GM23338 (cell line): ENCODE measurements around the gene BROX. TPM values are rescaled to one million over a fixed set of nuclear protein-coding genes. Genes with fewer than 3 reads are reported as not detected.

Source experiments
- ATAC-seq: fragments of 200-7000 bp; cut with Tn5 transposase; 3 replicates; pipeline ENCODE4 v1.9.1; 2020
- DNase-seq: peaks from one replicate; pipeline ENCODE4 v3.0.0-alpha.2; 2015; ENCODE audit warnings: low spot score
- H2AFZ ChIP-seq: fragments of 200-600 bp; sonication (generic); 2 replicates; pipeline ENCODE4 v1.8.0; 2016; ENCODE audit warnings: antibody characterized with exemption, mild to moderate bottlenecking, moderate library complexity
- H3F3A ChIP-seq: fragments of 200-600 bp; sonication (generic); replicated peaks from 2 replicates; pipeline ENCODE4 v1.8.0; 2017; ENCODE audit warnings: antibody characterized with exemption, mixed run types, low read depth
- H3K27ac ChIP-seq: fragments of 200-600 bp; sonication (generic); 2 replicates; pipeline ENCODE4 v1.6.1; 2016; ENCODE audit warnings: low read depth
- H3K27me3 ChIP-seq: fragments of 200-600 bp; sonication (generic); 2 replicates; pipeline ENCODE4 v1.8.0; 2016; ENCODE audit warnings: mild to moderate bottlenecking, mixed run types, moderate library complexity; ENCODE audit not compliant: insufficient read depth
- H3K36me3 ChIP-seq: fragments of 200-600 bp; sonication (generic); 2 replicates; pipeline ENCODE4 v1.8.0; 2016; ENCODE audit warnings: mild to moderate bottlenecking; ENCODE audit not compliant: insufficient read depth
- H3K4me1 ChIP-seq: fragments of 200-600 bp; sonication (generic); 2 replicates; pipeline ENCODE4 v1.8.0; 2016; ENCODE audit warnings: mild to moderate bottlenecking, moderate library complexity; ENCODE audit not compliant: insufficient read depth
- H3K4me2 ChIP-seq: fragments of 200-600 bp; sonication (generic); 2 replicates; pipeline ENCODE4 v1.7.1; 2017; ENCODE audit warnings: mixed run types
- H3K4me3 ChIP-seq: fragments of 200-600 bp; sonication (generic); 2 replicates; pipeline ENCODE4 v1.6.1; 2016; ENCODE audit warnings: mixed run types
- H3K79me2 ChIP-seq: fragments of 200-600 bp; sonication (generic); replicated peaks from 2 replicates; pipeline ENCODE4 v1.8.0; 2017; ENCODE audit warnings: mild to moderate bottlenecking; ENCODE audit not compliant: insufficient read depth
- H3K9me2 ChIP-seq: fragments of 200-600 bp; sonication (generic); 2 replicates; pipeline ENCODE4 v1.8.0; 2017; ENCODE audit not compliant: insufficient read depth
- H4K20me1 ChIP-seq: fragments of 200-600 bp; sonication (generic); replicated peaks from 2 replicates; pipeline ENCODE4 v1.8.0; 2017; ENCODE audit warnings: mild to moderate bottlenecking; ENCODE audit not compliant: insufficient read depth
- H3K27ac Mint-ChIP-seq: 2 replicates; pipeline ENCODE4 v1.8.0; 2020; ENCODE audit warnings: inconsistent platforms, mild to moderate bottlenecking, moderate library complexity, mixed read lengths
- H3K27me3 Mint-ChIP-seq: 3 replicates; pipeline ENCODE4 v1.8.0; 2022; ENCODE audit warnings: low read depth, mild to moderate bottlenecking, moderate library complexity, mixed read lengths, inconsistent platforms; ENCODE audit not compliant: insufficient read depth, poor library complexity
- H3K36me3 Mint-ChIP-seq: 3 replicates; pipeline ENCODE4 v1.8.0; 2021; ENCODE audit warnings: low read depth, mild to moderate bottlenecking, inconsistent platforms, moderate library complexity, mixed read lengths
- H3K4me1 Mint-ChIP-seq: 3 replicates; pipeline ENCODE4 v1.8.0; 2020; ENCODE audit warnings: mild to moderate bottlenecking, inconsistent platforms, mixed read lengths
- H3K4me3 Mint-ChIP-seq: 3 replicates; pipeline ENCODE4 v1.8.0; 2021; ENCODE audit warnings: moderate library complexity, mild to moderate bottlenecking, inconsistent platforms, mixed read lengths
- H3K9me3 Mint-ChIP-seq: 3 replicates; pipeline ENCODE4 v1.8.0; 2020; ENCODE audit warnings: moderate library complexity, mild to moderate bottlenecking, inconsistent platforms, mixed read lengths
- CREB1 ChIP-seq: fragments of 250-450 bp; sonication (Bioruptor Pico); IDR thresholded peaks from 2 replicates; pipeline ENCODE4 v1.5.0; 2020; ENCODE audit warnings: low read depth, mild to moderate bottlenecking, moderate library complexity
- EZH2 ChIP-seq: fragments of 200-600 bp; sonication (generic); IDR thresholded peaks from one replicate; pipeline ENCODE4 v1.8.0; 2017; ENCODE audit warnings: antibody characterized with exemption, mild to moderate bottlenecking, low read depth; ENCODE audit not compliant: unreplicated experiment
- EZH2phosphoT487 ChIP-seq: fragments of 200-600 bp; sonication (generic); IDR thresholded peaks from one replicate; pipeline ENCODE4 v1.8.1; 2018; ENCODE audit warnings: antibody characterized with exemption; ENCODE audit not compliant: unreplicated experiment
- JUNB ChIP-seq: IDR thresholded peaks from one replicate; pipeline ENCODE4 v1.6.1; 2016; ENCODE audit warnings: antibody characterized with exemption; ENCODE audit not compliant: unreplicated experiment
- NANOG ChIP-seq: IDR thresholded peaks from 2 replicates; pipeline ENCODE4 v1.6.1; 2016; ENCODE audit warnings: antibody characterized with exemption, borderline replicate concordance
- POLR2AphosphoS5 ChIP-seq: IDR thresholded peaks from 2 replicates; pipeline ENCODE4 v1.6.1; 2016; ENCODE audit warnings: antibody characterized with exemption, low read depth
- STAT1 ChIP-seq: IDR thresholded peaks from one replicate; pipeline ENCODE4 v1.6.1; 2016; ENCODE audit warnings: antibody characterized with exemption; ENCODE audit not compliant: unreplicated experiment
- ZNF114 ChIP-seq: fragments of 250-450 bp; sonication (Bioruptor Pico); IDR thresholded peaks from 2 replicates; pipeline ENCODE4 v1.5.0; 2020; ENCODE audit warnings: mild to moderate bottlenecking, moderate library complexity
- ZNF331 ChIP-seq: fragments of 250-450 bp; sonication (Bioruptor Pico); IDR thresholded peaks from 2 replicates; pipeline ENCODE4 v1.5.0; 2020; ENCODE audit warnings: low read depth, mild to moderate bottlenecking, moderate library complexity
- polyA plus RNA-seq: library from polyadenylated mRNA; unstranded; fragments of >200 nt; fragmentation: Nextera tagmentation; extraction: Ambion mirVana; gene quantifications from 2 replicates; pipeline ENCODE4 v1.2.1, GENCODE V29; 2016
- total RNA-seq: library from RNA; depleted of rRNA; stranded (reverse); fragments of >200 nt; shearing (Covaris generic); gene quantifications from 2 replicates; pipeline ENCODE4 v1.2.3, GENCODE V29; 2014
- TF ChIP-seq, protein P1 (sequence below): IDR thresholded peaks from 2 replicates; pipeline ENCODE4 v1.6.1; 2016; ENCODE audit warnings: antibody characterized with exemption
- TF ChIP-seq, protein P2 (sequence below), 2 experiments: fragments of 200-600 bp in 1 of 2; sonication (generic) in 1 of 2; conservative IDR thresholded peaks; 2 replicates each; pipeline versions ENCODE4 v1.5.1 to v1.6.1; 2016 to 2017; ENCODE audit warnings: antibody characterized with exemption in 2 of 2, low read depth in 2 of 2, mild to moderate bottlenecking in 2 of 2, moderate library complexity in 1 of 2
- TF ChIP-seq, protein P3 (sequence below): fragments of 250-450 bp; sonication (Bioruptor Pico); IDR thresholded peaks from 2 replicates; pipeline ENCODE4 v1.5.0; 2020; ENCODE audit warnings: mild to moderate bottlenecking, moderate library complexity

BROX gene
- total and polyA plus RNA-seq, 2 experiments from 2014 or later, result 26.5 to 32.3 TPM

DNA sequence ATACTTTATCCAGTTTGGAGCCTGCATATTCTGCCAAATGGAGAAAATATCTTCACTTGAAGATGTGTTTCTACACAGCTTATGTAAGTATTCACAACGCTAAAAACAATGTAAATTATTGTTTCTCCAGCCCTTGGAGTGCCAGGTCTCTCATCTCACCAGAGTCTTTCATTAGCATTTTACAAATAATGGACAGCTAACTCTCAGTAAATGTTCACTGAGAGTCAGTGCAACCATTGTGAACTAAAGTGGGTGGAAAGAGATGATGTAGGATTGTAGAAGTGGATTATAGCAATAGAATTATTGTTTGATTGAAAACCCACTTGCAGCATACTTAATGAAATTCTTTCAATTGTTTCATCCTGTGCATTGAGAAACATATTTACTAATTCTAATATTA, 16.4 kb downstream of the BROX start:
- Histone ChIP-seq H3K9me2 (no peaks in the 10 kb centered on the region), H3K27me3 (no peaks in the 10 kb centered on the region), H3F3A (no peaks in the 10 kb centered on the region), H2AFZ (no peak overlapping the region), H3K36me3 (peaks cover 42% of the 10 kb centered on the region; the same call in 1 of the 2 replicates), H3K79me2 (no peaks in the 10 kb centered on the region), H3K27ac (no peak overlapping the region), H3K4me2 (no peak overlapping the region), H4K20me1 (no peaks in the 10 kb centered on the region; the same call in 1 of the 2 replicates), H3K4me1 (no peaks in the 10 kb centered on the region), H3K4me3 (no peak overlapping the region)
- no peak for DNase-seq
- no peak overlapping the region for H3K27ac Mint-ChIP-seq
- no peak overlapping the region for H3K4me3 Mint-ChIP-seq
- H3K27me3 Mint-ChIP-seq, result no peaks in the 10 kb centered on the region
- TF ChIP-seq, protein P1, sequence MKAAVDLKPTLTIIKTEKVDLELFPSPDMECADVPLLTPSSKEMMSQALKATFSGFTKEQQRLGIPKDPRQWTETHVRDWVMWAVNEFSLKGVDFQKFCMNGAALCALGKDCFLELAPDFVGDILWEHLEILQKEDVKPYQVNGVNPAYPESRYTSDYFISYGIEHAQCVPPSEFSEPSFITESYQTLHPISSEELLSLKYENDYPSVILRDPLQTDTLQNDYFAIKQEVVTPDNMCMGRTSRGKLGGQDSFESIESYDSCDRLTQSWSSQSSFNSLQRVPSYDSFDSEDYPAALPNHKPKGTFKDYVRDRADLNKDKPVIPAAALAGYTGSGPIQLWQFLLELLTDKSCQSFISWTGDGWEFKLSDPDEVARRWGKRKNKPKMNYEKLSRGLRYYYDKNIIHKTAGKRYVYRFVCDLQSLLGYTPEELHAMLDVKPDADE, result no peak
- TF ChIP-seq EZH2phosphoT487 (no peak), CREB1 (CRISPR knock-in tag) (no peak), EZH2 (no peak), ZNF114 (CRISPR knock-in tag) (no peak), JUNB (no peak), ZNF331 (CRISPR knock-in tag) (no peak), NANOG (no peak), POLR2AphosphoS5 (no peak), STAT1 (no peak)
- TF ChIP-seq, protein P2, sequence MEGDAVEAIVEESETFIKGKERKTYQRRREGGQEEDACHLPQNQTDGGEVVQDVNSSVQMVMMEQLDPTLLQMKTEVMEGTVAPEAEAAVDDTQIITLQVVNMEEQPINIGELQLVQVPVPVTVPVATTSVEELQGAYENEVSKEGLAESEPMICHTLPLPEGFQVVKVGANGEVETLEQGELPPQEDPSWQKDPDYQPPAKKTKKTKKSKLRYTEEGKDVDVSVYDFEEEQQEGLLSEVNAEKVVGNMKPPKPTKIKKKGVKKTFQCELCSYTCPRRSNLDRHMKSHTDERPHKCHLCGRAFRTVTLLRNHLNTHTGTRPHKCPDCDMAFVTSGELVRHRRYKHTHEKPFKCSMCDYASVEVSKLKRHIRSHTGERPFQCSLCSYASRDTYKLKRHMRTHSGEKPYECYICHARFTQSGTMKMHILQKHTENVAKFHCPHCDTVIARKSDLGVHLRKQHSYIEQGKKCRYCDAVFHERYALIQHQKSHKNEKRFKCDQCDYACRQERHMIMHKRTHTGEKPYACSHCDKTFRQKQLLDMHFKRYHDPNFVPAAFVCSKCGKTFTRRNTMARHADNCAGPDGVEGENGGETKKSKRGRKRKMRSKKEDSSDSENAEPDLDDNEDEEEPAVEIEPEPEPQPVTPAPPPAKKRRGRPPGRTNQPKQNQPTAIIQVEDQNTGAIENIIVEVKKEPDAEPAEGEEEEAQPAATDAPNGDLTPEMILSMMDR (conservative IDR thresholded peaks at IDR 0.05; ENCODE audit: low read depth in 2 of 2), result no peak
- TF ChIP-seq, protein P3, sequence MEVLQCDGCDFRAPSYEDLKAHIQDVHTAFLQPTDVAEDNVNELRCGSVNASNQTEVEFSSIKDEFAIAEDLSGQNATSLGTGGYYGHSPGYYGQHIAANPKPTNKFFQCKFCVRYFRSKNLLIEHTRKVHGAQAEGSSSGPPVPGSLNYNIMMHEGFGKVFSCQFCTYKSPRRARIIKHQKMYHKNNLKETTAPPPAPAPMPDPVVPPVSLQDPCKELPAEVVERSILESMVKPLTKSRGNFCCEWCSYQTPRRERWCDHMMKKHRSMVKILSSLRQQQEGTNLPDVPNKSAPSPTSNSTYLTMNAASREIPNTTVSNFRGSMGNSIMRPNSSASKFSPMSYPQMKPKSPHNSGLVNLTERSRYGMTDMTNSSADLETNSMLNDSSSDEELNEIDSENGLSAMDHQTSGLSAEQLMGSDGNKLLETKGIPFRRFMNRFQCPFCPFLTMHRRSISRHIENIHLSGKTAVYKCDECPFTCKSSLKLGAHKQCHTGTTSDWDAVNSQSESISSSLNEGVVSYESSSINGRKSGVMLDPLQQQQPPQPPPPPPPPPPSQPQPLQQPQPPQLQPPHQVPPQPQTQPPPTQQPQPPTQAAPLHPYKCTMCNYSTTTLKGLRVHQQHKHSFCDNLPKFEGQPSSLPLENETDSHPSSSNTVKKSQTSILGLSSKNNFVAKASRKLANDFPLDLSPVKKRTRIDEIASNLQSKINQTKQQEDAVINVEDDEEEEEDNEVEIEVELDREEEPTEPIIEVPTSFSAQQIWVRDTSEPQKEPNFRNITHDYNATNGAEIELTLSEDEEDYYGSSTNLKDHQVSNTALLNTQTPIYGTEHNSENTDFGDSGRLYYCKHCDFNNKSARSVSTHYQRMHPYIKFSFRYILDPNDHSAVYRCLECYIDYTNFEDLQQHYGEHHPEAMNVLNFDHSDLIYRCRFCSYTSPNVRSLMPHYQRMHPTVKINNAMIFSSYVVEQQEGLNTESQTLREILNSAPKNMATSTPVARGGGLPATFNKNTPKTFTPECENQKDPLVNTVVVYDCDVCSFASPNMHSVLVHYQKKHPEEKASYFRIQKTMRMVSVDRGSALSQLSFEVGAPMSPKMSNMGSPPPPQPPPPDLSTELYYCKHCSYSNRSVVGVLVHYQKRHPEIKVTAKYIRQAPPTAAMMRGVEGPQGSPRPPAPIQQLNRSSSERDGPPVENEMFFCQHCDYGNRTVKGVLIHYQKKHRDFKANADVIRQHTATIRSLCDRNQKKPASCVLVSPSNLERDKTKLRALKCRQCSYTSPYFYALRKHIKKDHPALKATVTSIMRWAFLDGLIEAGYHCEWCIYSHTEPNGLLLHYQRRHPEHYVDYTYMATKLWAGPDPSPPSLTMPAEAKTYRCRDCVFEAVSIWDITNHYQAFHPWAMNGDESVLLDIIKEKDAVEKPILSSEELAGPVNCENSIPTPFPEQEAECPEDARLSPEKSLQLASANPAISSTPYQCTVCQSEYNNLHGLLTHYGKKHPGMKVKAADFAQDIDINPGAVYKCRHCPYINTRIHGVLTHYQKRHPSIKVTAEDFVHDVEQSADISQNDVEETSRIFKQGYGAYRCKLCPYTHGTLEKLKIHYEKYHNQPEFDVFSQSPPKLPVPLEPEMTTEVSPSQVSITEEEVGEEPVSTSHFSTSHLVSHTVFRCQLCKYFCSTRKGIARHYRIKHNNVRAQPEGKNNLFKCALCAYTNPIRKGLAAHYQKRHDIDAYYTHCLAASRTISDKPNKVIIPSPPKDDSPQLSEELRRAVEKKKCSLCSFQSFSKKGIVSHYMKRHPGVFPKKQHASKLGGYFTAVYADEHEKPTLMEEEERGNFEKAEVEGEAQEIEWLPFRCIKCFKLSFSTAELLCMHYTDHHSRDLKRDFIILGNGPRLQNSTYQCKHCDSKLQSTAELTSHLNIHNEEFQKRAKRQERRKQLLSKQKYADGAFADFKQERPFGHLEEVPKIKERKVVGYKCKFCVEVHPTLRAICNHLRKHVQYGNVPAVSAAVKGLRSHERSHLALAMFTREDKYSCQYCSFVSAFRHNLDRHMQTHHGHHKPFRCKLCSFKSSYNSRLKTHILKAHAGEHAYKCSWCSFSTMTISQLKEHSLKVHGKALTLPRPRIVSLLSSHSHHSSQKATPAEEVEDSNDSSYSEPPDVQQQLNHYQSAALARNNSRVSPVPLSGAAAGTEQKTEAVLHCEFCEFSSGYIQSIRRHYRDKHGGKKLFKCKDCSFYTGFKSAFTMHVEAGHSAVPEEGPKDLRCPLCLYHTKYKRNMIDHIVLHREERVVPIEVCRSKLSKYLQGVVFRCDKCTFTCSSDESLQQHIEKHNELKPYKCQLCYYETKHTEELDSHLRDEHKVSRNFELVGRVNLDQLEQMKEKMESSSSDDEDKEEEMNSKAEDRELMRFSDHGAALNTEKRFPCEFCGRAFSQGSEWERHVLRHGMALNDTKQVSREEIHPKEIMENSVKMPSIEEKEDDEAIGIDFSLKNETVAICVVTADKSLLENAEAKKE, result no peak
- no peaks in the 10 kb centered on the region for H3K4me1 Mint-ChIP-seq
- ATAC-seq, result no peak
- H3K9me3 Mint-ChIP-seq, result no peaks in the 10 kb centered on the region
- H3K36me3 Mint-ChIP-seq, result peaks cover 54% of the 10 kb centered on the region; the same call in 2 of the 3 replicates
